GM12892 (cell line): Measurements from ENCODE around the gene STMN3.

ENCODE experiments used
- POLR2A ChIP-seq: IDR thresholded peaks from 2 replicates; pipeline ENCODE4 v1.6.1; 2011; ENCODE audit warnings: low read depth, low read length, control low read depth
- POLR2AphosphoS5 ChIP-seq: IDR thresholded peaks from 2 replicates; pipeline ENCODE4 v1.6.1; 2011; ENCODE audit warnings: low read depth, low read length, control low read depth

- TF ChIP-seq POLR2A (no peak), POLR2AphosphoS5 (no peak)
These were observed 31.1 kb downstream of the STMN3 start for GRCh38 chr20:63622096-63622495.
